ENCODE measurements around the gene HTT.

DNA sequence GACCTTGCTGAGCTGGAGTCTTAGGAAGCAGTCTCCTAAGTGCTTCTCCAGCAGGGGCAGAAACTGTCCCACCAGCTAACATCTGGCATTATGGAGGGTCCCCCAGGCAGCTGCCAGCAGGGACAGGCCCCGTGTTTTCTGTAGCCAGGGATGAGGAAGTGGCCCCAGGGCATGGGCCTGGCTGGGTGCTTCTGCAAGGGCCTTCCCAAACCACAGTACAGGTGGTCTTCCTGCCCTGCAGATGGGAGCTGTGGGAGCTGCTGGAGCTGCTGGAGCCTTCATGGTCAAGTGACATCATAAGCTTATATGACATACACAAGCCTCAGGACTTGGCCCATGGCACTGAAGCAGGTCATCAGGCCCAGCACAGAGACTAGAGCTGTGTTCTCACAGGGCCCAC is 169.5 kb downstream of the HTT start:
- TF ChIP-seq POLR2AphosphoS5 (IDR thresholded peaks at IDR 0.05; ENCODE audit: borderline replicate concordance, low read depth, low read length) (no peak), EZH2 (IDR thresholded peaks at IDR 0.05) (no peak), FOXP2 (optimal IDR thresholded peaks at IDR 0.05; ENCODE audit: control extremely low read depth, extremely low read length, insufficient read depth) (no peak)
